GM19455 (cell line): ENCODE measurements around the gene MEG3.

ENCODE experiments used
- ATAC-seq: cut with Tn5 transposase; IDR thresholded peaks from one replicate; pipeline ENCODE4 v1.9.1; 2021; ENCODE audit not compliant: unreplicated experiment

Gene MEG3

GRCh38 chr14:100862277-100862676 lies 36.4 kb downstream of the MEG3 start:
- ATAC-seq: no peak

- ATAC-seq: no peak
Measured at GRCh38 chr14:100862793-100863192, 36.9 kb downstream of the MEG3 start.

GRCh38 chr14:100864206-100864605 lies 38.3 kb downstream of the MEG3 start:
- ATAC-seq: no peak

- no peak for ATAC-seq
Measured at GRCh38 chr14:100864960-100865681, 39.2 kb downstream of the MEG3 start.

GRCh38 chr14:100865682-100866591 lies 40.0 kb downstream of the MEG3 start:
- no peak for ATAC-seq

- ATAC-seq: no peak
Measured at GRCh38 chr14:100866666-100867630, 41.0 kb downstream of the MEG3 start.

GRCh38 chr14:100867631-100868315 lies 41.9 kb downstream of the MEG3 start:
- ATAC-seq: no peak

GRCh38 chr14:100868621-100869370 lies 42.9 kb downstream of the MEG3 start:
- ATAC-seq: no peak

- no peak for ATAC-seq
Measured at GRCh38 chr14:100871234-100872186, 45.6 kb downstream of the MEG3 start.

- ATAC-seq: no peak
Measured at GRCh38 chr14:100872259-100873095, 46.6 kb downstream of the MEG3 start.

GRCh38 chr14:100873096-100873482 lies 47.2 kb downstream of the MEG3 start:
- no peak for ATAC-seq

- no peak for ATAC-seq
Measured at GRCh38 chr14:100874051-100874410, 48.1 kb downstream of the MEG3 start.

GRCh38 chr14:100874411-100875091 lies 48.6 kb downstream of the MEG3 start:
- no peak for ATAC-seq

- no peak for ATAC-seq
Measured at GRCh38 chr14:100875126-100875525, 49.2 kb downstream of the MEG3 start.

GRCh38 chr14:100875861-100876590 lies 50.1 kb downstream of the MEG3 start:
- no peak for ATAC-seq

GRCh38 chr14:100878271-100879146 lies 52.6 kb downstream of the MEG3 start:
- ATAC-seq: no peak
